Natural killer cell (primary cell): ENCODE data around the gene ZBTB5. TPM values are rescaled to one million over a fixed set of nuclear protein-coding genes. Genes with fewer than 3 reads are reported as not detected.
"Not testable (repeated sequence)": the region's sequence is repeated elsewhere in the genome, so short reads cannot be mapped to it uniquely, and the experiment has no call there.

Experiments used
- ATAC-seq, 3 donors: fragments of 150-1000 bp in 2 of 3; fragments of 200-7000 bp in 1 of 3; cut with Tn5 transposase; 1 replicate in 1 of 3; 2 replicates in 2 of 3; pipeline ENCODE4 v1.10.0; 2021; ENCODE audit warnings: mild to moderate bottlenecking in 2 of 3, moderate library complexity in 2 of 3
- DNase-seq, 2 donors: peaks; one replicate each; pipeline versions ENCODE4 v3.0.0 to v3.0.0-alpha.2; 2013 to 2021; ENCODE audit warnings: mixed read lengths in 1 of 2
- H3K27ac ChIP-seq: one replicate; pipeline ENCODE4 v1.5.1; 2013; ENCODE audit warnings: mild to moderate bottlenecking, low read length
- H3K27me3 ChIP-seq: one replicate; pipeline ENCODE4 v1.6.1; 2013; ENCODE audit warnings: low read length; ENCODE audit not compliant: control insufficient read depth, insufficient read depth
- H3K36me3 ChIP-seq: one replicate; pipeline ENCODE4 v1.6.1; 2013; ENCODE audit warnings: low read length; ENCODE audit not compliant: control insufficient read depth, insufficient read depth
- H3K4me1 ChIP-seq: one replicate; pipeline ENCODE4 v1.6.1; 2013; ENCODE audit warnings: low read length; ENCODE audit not compliant: control insufficient read depth, insufficient read depth
- H3K4me3 ChIP-seq: one replicate; pipeline ENCODE4 v1.5.1; 2013; ENCODE audit warnings: low read length
- H3K9me3 ChIP-seq: one replicate; pipeline ENCODE4 v1.6.1; 2013; ENCODE audit warnings: low read length; ENCODE audit not compliant: control insufficient read depth, insufficient read depth
- H3K27ac Mint-ChIP-seq, 2 donors: one replicate each; pipeline ENCODE4 v1.8.0; 2022; ENCODE audit warnings: mild to moderate bottlenecking in 2 of 2, mixed read lengths in 2 of 2, moderate library complexity in 1 of 2
- H3K27me3 Mint-ChIP-seq, 2 donors: one replicate each; pipeline ENCODE4 v1.8.0; 2022; ENCODE audit warnings: low read depth in 2 of 2, mixed read lengths in 2 of 2
- H3K36me3 Mint-ChIP-seq: one replicate; pipeline ENCODE4 v1.8.0; 2022; ENCODE audit warnings: mixed read lengths
- H3K4me1 Mint-ChIP-seq, 2 donors: one replicate each; pipeline ENCODE4 v1.8.0; 2022; ENCODE audit warnings: mixed read lengths in 2 of 2
- H3K4me3 Mint-ChIP-seq: one replicate; pipeline ENCODE4 v1.8.0; 2022; ENCODE audit warnings: mild to moderate bottlenecking, moderate library complexity, mixed read lengths
- H3K9me3 Mint-ChIP-seq, 2 donors: one replicate each; pipeline ENCODE4 v1.8.0; 2022; ENCODE audit warnings: mixed read lengths in 2 of 2
- CTCF ChIP-seq: fragments of 200-600 bp; IDR thresholded peaks from one replicate; pipeline ENCODE4 v1.8.0; 2022; ENCODE audit warnings: antibody characterized with exemption
- WGBS: methylation state at CpG from one replicate; pipeline ENCODE4 v1.1.7; 2013; ENCODE audit warnings: missing lambda C conversion rate; ENCODE audit not compliant: insufficient coverage; 5-methylcytosine and 5-hydroxymethylcytosine counted together
- intact Hi-C: fragments of 100-400 bp; cut with micrococcal nuclease; formaldehyde crosslinking; loops from one replicate; pipeline ENCODE4 v1.14.2; 2022
- total RNA-seq, 4 donors: library from RNA; stranded (reverse); fragments of 120-200 nt in 1 of 4; gene quantifications; one replicate each; pipeline versions ENCODE4 v1.2.3 to v1.2.4, GENCODE V29; 2013 to 2022

ZBTB5 gene
- total RNA-seq, 3 donors from 2014 or later (not counting 1 experiment from before 2014, with no cell fraction given) = 12.6 to 14.2 (median 13.3) TPM

GRCh38 chr9:37428345-37428744 lies 36.9 kb downstream of the ZBTB5 start:
- peaks cover 19% of the 10 kb centered on the region for H3K4me1 ChIP-seq
- H3K36me3 ChIP-seq = peaks cover 24% of the 10 kb centered on the region
- 94% methylated on average over 14 of the region's 14 CpGs for WGBS
- ATAC-seq (no peak), DNase-seq (no peak)
- H3K27ac ChIP-seq = no peak overlapping the region
- H3K4me3 ChIP-seq = no peak overlapping the region
- Mint-ChIP-seq H3K4me1 (peaks cover 12 to 13% of the 10 kb centered on the region in 2 donors), H3K27me3 (no peaks in the 10 kb centered on the region), H3K27ac (no peak overlapping the region), H3K36me3 (no peaks in the 10 kb centered on the region), H3K9me3 (no peaks in the 10 kb centered on the region), H3K4me3 (no peak overlapping the region)
- no peak for TF ChIP-seq CTCF
- no peaks in the 10 kb centered on the region for H3K9me3 ChIP-seq
- H3K27me3 ChIP-seq = no peaks in the 10 kb centered on the region
- intact Hi-C loops = no loop called here

GRCh38 chr9:37426846-37427245 lies 38.4 kb downstream of the ZBTB5 start:
- H3K36me3 Mint-ChIP-seq = no peaks in the 10 kb centered on the region
- no peak overlapping the region for H3K4me3 Mint-ChIP-seq
- H3K4me3 ChIP-seq = no peak overlapping the region
- peaks cover 17 to 19% of the 10 kb centered on the region in 2 donors for H3K4me1 Mint-ChIP-seq
- H3K4me1 ChIP-seq = peaks cover 21% of the 10 kb centered on the region
- no peak for DNase-seq
- H3K27ac Mint-ChIP-seq = no peak overlapping the region
- H3K27me3 Mint-ChIP-seq = no peaks in the 10 kb centered on the region
- H3K36me3 ChIP-seq = peaks cover 24% of the 10 kb centered on the region
- intact Hi-C loops = no loop called here
- no peak for TF ChIP-seq CTCF
- no peaks in the 10 kb centered on the region for H3K27me3 ChIP-seq
- no peaks in the 10 kb centered on the region for H3K9me3 ChIP-seq
- no peaks in the 10 kb centered on the region for H3K9me3 Mint-ChIP-seq
- 93% methylated on average over 6 of the region's 6 CpGs for WGBS
- H3K27ac ChIP-seq = no peak overlapping the region
- ATAC-seq = no peak

- ATAC-seq, H3K36me3 Mint-ChIP-seq, H3K27ac ChIP-seq, intact Hi-C loops, H3K27me3 Mint-ChIP-seq, H3K4me3 ChIP-seq, DNase-seq, H3K4me3 Mint-ChIP-seq, H3K9me3 Mint-ChIP-seq, H3K27ac Mint-ChIP-seq, H3K27me3 ChIP-seq, H3K9me3 ChIP-seq: not testable (repeated sequence)
- Histone ChIP-seq H3K36me3 (peaks cover 24% of the 10 kb centered on the region), H3K4me1 (peaks cover 22% of the 10 kb centered on the region)
- 98% methylated on average over 15 of the region's 15 CpGs for WGBS
- H3K4me1 Mint-ChIP-seq = peaks cover 18 to 20% of the 10 kb centered on the region in 2 donors
Observed at GRCh38 chr9:37426431-37426830, 38.8 kb downstream of the ZBTB5 start.

GRCh38 chr9:37425298-37425752 lies 39.9 kb downstream of the ZBTB5 start:
- Histone ChIP-seq H3K36me3 (peaks cover 20% of the 10 kb centered on the region), H3K27ac (no peak overlapping the region), H3K9me3 (no peaks in the 10 kb centered on the region), H3K4me1 (peaks cover 22% of the 10 kb centered on the region), H3K27me3 (no peaks in the 10 kb centered on the region), H3K4me3 (no peak overlapping the region)
- ATAC-seq = no peak
- no peaks in the 10 kb centered on the region for H3K27me3 Mint-ChIP-seq
- H3K4me3 Mint-ChIP-seq = no peak overlapping the region
- no peaks in the 10 kb centered on the region for H3K9me3 Mint-ChIP-seq
- TF ChIP-seq CTCF = no peak
- H3K36me3 Mint-ChIP-seq = no peaks in the 10 kb centered on the region
- H3K27ac Mint-ChIP-seq = no peak overlapping the region
- DNase-seq = no peak
- peaks cover 18 to 20% of the 10 kb centered on the region in 2 donors for H3K4me1 Mint-ChIP-seq
- WGBS = 93% methylated on average over 11 of the region's 11 CpGs
- intact Hi-C loops = no loop called here
